Osteocyte (in vitro differentiated cells): ENCODE measurements around the gene ANK3. TPM values are rescaled to one million over a fixed set of nuclear protein-coding genes. Genes with fewer than 3 reads are reported as not detected.

Experiments
- DNase-seq: peaks from one replicate; pipeline ENCODE4 v3.0.0; 2021; ENCODE audit warnings: mixed read lengths; ENCODE audit not compliant: unreplicated experiment; ENCODE audit errors: extremely low spot score
- H3K27ac Mint-ChIP-seq: one replicate; pipeline ENCODE4 v1.8.0; 2021; ENCODE audit warnings: mild to moderate bottlenecking, mixed read lengths; ENCODE audit not compliant: unreplicated experiment
- H3K27me3 Mint-ChIP-seq: one replicate; pipeline ENCODE4 v1.8.0; 2021; ENCODE audit warnings: mixed read lengths; ENCODE audit not compliant: unreplicated experiment
- H3K36me3 Mint-ChIP-seq: one replicate; pipeline ENCODE4 v1.8.0; 2021; ENCODE audit warnings: mixed read lengths; ENCODE audit not compliant: unreplicated experiment
- H3K4me1 Mint-ChIP-seq: one replicate; pipeline ENCODE4 v1.8.0; 2021; ENCODE audit warnings: mixed read lengths; ENCODE audit not compliant: unreplicated experiment
- H3K4me3 Mint-ChIP-seq: one replicate; pipeline ENCODE4 v1.8.0; 2021; ENCODE audit warnings: mild to moderate bottlenecking, moderate library complexity, mixed read lengths; ENCODE audit not compliant: unreplicated experiment
- H3K9me3 Mint-ChIP-seq: one replicate; pipeline ENCODE4 v1.8.0; 2021; ENCODE audit warnings: mixed read lengths; ENCODE audit not compliant: unreplicated experiment
- total RNA-seq: library from RNA; stranded (reverse); gene quantifications from 2 replicates; pipeline ENCODE4 v1.2.1, GENCODE V29; 2021
- TF ChIP-seq, protein P1 (sequence below): fragments of 200-600 bp; sonication (generic); IDR thresholded peaks from 2 replicates; pipeline ENCODE4 v1.5.0; 2021; ENCODE audit warnings: antibody characterized with exemption, mild to moderate bottlenecking, moderate library complexity

The ANK3 gene
- total RNA-seq, 1 donor from 2014 or later = 22.0 TPM

DNA sequence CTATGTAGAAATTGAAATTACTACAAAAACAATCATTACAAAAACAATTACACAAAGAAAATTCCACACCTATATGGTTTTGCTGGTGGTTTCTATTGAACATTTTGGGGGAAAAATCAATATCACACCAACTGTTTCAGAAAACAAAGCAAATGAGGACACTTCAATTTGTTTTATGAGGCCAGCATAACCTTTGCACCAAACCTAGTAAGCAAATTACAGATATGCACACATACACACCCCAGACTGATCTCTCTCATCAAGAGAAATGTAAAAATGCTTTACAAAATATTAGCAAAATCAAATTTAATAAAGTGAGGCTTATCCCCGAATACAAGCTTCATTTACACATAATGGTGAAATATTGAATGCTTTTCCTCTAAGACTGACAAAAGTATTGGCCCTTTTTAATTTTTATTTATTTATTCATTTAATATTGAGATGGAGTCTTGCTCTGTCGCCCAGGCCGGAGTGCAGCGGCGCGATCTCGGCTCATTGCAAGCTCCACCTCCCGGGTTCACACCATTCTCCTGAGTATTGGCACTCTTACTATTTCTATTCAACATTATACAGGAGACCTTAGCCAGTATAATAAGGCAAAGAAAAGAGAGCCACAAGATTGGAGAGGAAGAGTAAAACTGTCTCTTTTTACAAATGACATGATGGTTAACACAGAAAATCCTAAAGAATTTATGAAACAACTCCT, 13.6 kb upstream of the ANK3 start:
- DNase-seq = no peak
- no peak overlapping the region for H3K27ac Mint-ChIP-seq
- peaks cover 6% of the 10 kb centered on the region for H3K9me3 Mint-ChIP-seq
- no peaks in the 10 kb centered on the region for H3K27me3 Mint-ChIP-seq
- no peaks in the 10 kb centered on the region for H3K36me3 Mint-ChIP-seq
- TF ChIP-seq, protein P1, sequence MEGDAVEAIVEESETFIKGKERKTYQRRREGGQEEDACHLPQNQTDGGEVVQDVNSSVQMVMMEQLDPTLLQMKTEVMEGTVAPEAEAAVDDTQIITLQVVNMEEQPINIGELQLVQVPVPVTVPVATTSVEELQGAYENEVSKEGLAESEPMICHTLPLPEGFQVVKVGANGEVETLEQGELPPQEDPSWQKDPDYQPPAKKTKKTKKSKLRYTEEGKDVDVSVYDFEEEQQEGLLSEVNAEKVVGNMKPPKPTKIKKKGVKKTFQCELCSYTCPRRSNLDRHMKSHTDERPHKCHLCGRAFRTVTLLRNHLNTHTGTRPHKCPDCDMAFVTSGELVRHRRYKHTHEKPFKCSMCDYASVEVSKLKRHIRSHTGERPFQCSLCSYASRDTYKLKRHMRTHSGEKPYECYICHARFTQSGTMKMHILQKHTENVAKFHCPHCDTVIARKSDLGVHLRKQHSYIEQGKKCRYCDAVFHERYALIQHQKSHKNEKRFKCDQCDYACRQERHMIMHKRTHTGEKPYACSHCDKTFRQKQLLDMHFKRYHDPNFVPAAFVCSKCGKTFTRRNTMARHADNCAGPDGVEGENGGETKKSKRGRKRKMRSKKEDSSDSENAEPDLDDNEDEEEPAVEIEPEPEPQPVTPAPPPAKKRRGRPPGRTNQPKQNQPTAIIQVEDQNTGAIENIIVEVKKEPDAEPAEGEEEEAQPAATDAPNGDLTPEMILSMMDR = no peak
- H3K4me1 Mint-ChIP-seq = no peaks in the 10 kb centered on the region
- H3K4me3 Mint-ChIP-seq = no peak overlapping the region

DNA sequence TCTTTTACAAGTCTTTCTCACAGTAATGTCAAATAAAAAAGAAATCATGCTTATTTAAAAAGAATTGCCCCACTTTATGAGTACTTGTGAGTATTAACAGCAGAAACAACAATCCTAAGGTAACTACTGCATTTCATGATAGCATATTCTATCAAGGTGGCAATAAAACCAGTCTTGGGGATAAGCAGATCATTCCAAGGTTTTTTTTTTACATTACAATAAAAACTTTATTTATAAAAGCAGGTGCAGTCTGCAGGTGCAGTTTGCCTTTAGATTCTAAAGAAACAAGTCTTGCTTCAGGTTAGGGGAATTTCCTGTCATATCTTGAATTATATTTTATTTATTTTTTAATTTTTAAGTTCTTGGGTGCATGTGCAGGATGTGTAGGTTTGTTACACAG, 10.7 kb upstream of the ANK3 start:
- no peak for DNase-seq
- H3K4me3 Mint-ChIP-seq = no peak overlapping the region
- H3K4me1 Mint-ChIP-seq = no peaks in the 10 kb centered on the region
- H3K9me3 Mint-ChIP-seq = peaks cover 6% of the 10 kb centered on the region
- TF ChIP-seq, protein P1 = no peak
- no peaks in the 10 kb centered on the region for H3K36me3 Mint-ChIP-seq
- no peaks in the 10 kb centered on the region for H3K27me3 Mint-ChIP-seq
- no peak overlapping the region for H3K27ac Mint-ChIP-seq

DNA sequence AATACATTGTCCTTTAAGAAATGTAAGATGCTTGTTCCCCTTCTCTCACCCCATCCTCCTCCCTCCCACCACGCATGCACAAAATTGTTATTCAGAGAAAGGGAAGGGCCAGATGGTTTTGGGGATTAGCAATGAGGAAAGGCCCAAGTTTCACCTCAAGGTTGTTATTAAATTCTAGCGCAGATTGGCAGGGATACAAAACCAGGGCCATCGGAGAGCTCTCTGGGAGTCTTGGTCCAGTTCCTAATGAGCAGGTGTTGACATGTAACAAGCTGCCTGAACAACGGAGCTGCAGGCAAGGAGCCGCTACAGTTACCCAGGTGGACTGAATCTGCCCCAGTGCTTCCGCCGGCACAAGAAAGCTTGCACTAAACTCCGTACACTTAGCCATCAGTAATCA, 9.7 kb upstream of the ANK3 start:
- DNase-seq = no peak
- Mint-ChIP-seq H3K4me1 (no peaks in the 10 kb centered on the region), H3K27ac (no peak overlapping the region), H3K27me3 (no peaks in the 10 kb centered on the region), H3K9me3 (peaks cover 1% of the 10 kb centered on the region), H3K36me3 (no peaks in the 10 kb centered on the region), H3K4me3 (no peak overlapping the region)
- TF ChIP-seq, protein P1 = no peak

- DNase-seq = no peak
- Mint-ChIP-seq H3K4me3 (no peak overlapping the region), H3K4me1 (no peaks in the 10 kb centered on the region), H3K9me3 (no peaks in the 10 kb centered on the region), H3K36me3 (peaks cover under 1% of the 10 kb centered on the region), H3K27me3 (no peaks in the 10 kb centered on the region), H3K27ac (no peak overlapping the region)
- TF ChIP-seq, protein P1 = no peak
Observed at GRCh38 chr10:60397792-60398191, 8.1 kb upstream of the ANK3 start.

DNA sequence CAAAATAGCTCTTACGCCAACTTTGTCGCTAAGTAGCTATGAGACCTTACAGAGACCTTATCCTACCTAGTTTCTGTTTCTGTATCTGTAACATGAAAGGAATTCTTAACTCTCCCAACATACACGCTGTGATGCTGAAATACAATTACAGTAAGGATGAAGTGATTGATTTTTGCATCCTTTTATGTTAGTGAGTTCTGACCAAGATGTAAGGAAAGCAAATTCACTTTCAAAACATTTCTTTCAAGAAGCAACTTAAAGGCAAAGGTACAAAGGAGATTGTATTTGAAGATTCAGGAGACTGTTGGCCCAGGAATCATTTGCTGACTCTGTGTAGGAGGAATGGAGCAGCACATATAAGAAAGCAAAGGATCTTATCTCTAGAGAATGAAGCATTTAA, 7.1 kb upstream of the ANK3 start:
- TF ChIP-seq, protein P1 = no peak
- no peak overlapping the region for H3K27ac Mint-ChIP-seq
- H3K4me1 Mint-ChIP-seq = no peaks in the 10 kb centered on the region
- no peaks in the 10 kb centered on the region for H3K27me3 Mint-ChIP-seq
- peaks cover 1% of the 10 kb centered on the region for H3K36me3 Mint-ChIP-seq
- H3K4me3 Mint-ChIP-seq = no peak overlapping the region
- no peaks in the 10 kb centered on the region for H3K9me3 Mint-ChIP-seq
- no peak for DNase-seq
